Fibroblast of skin of scalp (primary cell): ENCODE measurements around the gene NAP1L4.

ENCODE experiments used
- DNase-seq: peaks from one replicate; pipeline ENCODE4 v3.0.0-alpha.2; 2013

Gene NAP1L4

GRCh38 chr11:3010521-3011275 is 18.6 kb upstream of the NAP1L4 start:
- no peak for DNase-seq

GRCh38 chr11:3010004-3010403 is 17.9 kb upstream of the NAP1L4 start:
- DNase-seq = no peak

DNA sequence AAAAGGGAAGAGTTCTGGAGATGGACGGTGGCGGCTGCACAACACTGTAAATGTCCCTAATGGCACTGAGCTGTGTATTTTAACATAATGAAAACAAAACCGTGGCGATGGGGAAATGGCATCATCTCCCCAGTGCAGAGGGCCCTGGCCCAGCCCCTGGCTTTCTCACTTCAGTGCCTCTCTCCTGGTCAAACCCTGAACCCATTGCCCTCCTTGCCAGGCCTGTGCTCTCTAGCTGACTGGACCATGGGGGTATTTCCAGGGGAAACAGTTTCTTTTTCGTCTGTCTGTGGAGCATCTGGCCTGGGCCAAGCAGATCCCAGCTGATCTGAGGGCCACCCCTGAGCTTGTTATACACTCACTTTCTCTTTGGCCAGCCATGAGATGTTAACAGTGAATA is 17.4 kb upstream of the NAP1L4 start:
- DNase-seq = no peak

GRCh38 chr11:3008746-3009336 is 16.7 kb upstream of the NAP1L4 start:
- DNase-seq = no peak

- no peak for DNase-seq
Measured at GRCh38 chr11:3007404-3008010, 15.4 kb upstream of the NAP1L4 start.

DNA sequence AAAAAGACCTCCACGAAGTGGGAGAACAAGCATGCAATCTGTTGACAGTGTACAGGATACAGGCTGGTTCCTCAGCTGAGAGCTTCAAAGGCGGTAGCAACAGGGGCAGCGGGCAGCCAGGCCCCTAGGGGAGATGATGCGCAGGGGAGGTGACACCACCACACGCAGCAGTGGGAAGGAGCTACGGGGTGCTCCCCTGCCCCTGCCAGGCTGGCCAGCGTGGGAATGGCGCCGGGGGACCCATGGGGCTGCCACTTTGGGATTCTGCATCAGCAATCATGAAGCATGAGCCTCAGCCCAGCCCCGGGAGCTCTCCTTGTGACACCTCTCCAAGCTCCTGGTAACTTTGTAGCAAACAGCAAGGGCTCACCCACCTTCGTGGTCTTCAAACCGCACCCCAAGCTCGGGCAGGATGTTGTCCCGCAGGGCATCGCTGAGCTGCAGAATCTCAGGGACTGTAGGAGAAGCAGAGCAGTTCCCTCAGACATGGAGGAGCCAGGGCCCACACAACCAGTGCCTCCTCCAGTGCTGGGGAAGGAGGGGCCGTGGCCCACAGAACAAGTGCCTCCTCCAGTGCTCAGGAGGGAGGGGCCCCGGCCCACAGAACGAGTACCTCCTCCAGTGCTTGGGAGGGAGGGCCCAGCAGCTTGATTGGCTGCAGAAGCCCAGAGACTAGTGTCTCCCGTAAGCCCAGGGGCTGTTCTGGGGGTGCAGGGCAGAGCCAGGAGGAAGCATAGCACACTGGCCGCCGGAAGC is 14.6 kb upstream of the NAP1L4 start:
- no peak for DNase-seq

GRCh38 chr11:3004481-3004880 is 12.4 kb upstream of the NAP1L4 start:
- no peak for DNase-seq

- no peak for DNase-seq
Measured at GRCh38 chr11:3003396-3004231, 11.5 kb upstream of the NAP1L4 start.

DNA sequence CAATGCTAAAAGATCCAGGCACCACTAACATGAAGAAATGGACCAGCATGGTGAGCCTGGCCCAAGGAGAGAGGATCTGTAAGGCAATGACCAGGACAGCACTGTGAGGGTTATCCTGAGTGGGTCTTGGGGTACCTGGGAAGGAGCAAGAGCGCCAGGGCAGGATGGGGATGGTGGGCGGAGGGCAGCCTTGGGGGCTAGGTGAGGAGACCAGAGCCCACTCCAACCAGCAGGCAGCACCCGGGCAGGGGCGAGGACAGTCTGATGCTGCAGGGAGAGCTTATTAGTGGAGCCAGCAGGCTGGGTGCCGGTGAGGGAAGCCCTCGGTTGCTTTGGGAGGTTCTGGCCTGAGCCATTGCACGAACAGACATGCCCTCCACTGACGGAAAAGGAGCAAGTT is 10.7 kb upstream of the NAP1L4 start:
- DNase-seq = no peak

GRCh38 chr11:3002351-3002861 is 10.3 kb upstream of the NAP1L4 start:
- DNase-seq = no peak

DNA sequence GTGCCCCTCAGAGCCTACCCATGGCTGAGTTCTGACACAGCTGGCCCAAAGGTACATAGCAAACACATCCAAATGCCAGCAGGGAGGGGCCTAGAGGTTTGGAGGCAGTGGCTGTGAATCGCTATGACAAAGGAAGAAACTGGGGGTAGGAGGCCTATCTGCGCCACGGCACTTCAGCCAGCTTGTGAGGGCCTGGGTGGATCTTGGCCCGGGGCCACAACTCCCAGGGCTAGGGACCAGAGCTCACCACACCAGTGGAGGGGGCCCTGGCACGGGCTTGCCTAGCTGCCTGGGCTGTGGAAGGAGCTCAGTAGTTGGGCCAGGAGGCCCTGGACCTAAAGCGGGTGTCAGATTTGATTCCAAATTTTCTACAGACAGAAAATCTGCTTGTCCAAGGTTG is 9.4 kb upstream of the NAP1L4 start:
- no peak for DNase-seq

- peak; percentile 64 for DNase-seq
Measured at GRCh38 chr11:3000032-3000961, 8.2 kb upstream of the NAP1L4 start.

DNA sequence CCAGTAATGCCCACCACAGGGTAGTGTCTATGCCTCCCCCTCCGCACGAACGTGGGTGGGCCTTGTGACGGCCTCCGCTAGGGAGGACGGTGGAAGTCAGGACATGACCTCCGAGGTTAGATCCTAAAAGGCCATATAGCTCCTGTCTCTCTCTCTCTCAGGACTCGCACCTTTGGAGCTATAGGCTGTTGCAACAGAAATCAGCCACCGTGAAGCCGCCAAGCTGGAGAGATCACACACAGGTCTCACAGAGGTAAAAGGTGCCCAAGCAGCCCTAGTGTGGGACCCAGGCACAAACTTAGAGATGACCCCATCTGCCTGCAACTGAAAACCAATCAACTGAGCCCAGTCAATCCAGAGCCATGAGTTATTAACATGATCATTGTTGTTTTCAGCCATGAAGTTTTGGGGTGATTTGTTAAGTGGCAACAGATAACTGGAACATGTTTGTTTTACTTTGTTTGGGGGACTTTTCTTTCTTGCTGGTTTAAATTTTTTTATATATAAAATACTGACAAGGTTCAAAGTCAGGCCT is 7.4 kb upstream of the NAP1L4 start:
- no peak for DNase-seq

DNA sequence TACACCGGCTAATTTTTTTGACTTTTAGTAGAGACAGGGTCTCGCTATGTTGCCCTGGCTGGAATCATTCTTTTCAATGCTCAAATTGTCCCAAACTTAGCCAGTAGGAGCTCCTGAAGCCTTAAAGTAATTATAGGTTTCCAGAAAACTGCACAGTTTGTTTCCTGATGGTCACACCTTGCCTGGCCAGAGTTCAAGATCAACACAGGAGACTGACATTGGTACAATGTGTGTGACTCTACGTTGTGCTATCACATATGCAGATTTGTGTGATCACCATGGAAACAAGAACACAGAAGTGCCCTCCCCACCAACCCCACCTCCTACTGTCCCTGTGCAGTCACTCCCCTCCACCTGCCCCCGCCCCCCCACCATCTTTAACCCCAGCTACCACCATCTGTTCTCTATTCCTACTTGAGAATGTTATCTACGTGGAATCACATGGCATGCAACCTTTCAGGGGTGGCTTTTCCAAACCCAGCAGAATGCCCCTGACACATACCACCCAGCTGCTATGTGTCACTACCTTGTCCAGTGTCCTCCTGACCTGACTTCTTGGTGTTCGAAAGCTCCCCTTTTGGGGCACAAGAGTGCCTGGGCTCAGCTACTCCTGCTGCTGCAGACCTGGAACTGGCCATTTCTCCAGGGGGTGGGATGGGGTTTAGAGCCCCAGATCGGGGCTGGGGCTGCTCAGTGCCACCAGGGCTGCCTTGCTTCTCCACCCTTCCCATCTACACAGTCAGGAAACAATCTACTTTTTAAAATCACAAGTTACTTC is 6.1 kb upstream of the NAP1L4 start:
- no peak for DNase-seq

GRCh38 chr11:2997406-2997805 is 5.3 kb upstream of the NAP1L4 start:
- DNase-seq = no peak

DNA sequence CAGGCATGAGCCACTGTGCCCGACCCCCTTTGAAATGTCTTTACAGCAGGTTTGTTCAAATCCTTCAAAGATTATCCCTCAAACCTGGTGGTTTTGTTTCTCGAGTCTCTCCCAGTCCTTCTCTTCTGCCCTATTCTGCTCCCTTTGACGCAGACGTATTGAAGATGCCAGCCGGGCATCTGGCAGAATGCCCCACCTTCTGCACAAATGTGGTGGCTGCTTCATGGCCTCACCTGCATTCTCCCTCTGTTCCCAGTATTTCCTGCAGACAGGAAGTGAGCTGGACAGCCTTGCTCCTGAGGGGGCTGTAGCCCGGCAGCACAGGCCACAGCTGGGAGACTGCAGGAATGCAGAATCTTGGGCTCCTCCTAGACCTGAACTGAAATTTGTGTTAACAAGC is 4.8 kb upstream of the NAP1L4 start:
- DNase-seq = no peak

DNA sequence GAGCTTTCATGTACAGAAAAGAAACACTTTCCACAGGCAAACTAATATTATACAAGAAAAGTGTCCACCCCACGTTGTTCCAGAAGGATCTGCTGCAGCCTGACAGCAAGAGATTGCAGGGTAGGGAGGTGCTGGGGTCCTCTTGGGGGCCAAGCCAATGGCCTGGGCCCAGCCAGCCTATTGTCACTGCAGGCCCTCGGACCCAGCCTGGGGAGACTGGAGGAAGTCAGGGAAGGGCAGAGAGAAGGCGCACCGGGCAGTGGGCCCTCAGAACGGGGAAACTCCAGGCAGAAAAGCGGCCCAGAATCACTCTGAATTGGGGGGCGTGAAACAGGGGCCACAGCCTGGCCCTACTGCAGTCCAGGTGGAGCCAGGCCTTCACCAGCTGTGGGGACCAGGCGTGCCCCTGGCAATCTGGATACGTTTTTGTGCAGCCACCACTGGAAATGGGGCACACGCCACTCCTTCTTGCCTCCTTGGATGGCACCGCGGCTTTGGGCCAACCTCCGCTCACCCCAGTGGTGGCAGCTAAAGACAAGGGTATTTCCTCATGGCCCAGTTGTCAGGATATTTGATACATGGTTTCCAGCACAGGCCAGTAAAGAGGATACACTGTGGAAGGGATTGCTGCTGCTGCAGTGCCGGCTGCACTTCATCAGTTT is 3.9 kb upstream of the NAP1L4 start:
- no peak for DNase-seq

DNA sequence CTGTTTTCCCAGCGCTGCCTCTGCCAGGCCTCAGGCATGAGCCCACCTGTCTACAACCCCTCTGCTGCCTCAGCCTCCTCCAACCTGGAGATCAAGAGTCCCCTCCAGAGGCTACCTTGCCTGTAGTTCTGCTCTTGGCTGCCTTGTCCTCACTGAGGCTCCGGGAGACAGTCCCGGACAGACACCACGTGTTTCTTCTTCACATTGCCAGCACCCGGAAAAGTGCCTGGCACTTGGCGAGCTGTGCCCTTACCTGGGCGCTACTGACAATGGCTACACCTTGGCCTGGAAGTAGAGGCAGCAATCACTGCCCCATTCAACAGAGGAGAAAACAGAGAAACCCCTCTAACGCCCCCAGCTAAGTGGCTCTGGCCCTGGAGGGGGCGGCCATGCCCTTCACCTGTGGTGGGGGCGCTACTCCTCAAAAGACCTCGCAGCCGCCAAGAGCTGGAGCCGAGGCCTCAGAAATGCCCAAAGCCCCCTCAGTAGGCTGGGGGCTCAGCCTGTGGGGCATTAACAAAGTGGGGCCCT is 3.0 kb upstream of the NAP1L4 start:
- no peak for DNase-seq

DNA sequence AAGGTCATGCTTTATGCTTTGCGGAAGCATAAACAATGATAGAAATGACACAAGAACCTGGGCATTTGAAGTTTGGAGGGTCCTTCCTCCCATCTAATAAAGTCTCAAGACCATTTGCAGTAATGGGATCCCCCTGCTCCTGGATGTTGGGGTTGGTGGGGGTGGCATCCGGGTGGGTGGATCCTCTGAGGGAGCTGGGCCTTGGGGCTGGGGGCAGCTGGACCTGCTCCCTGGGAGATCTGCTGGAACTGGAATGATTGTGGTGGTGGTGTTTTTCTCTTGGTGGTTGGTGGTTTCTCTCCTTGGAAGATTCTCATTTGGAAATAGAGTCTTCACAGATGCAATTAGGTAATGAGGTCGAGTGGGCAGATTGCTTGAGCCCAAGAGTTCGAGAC is 2.2 kb upstream of the NAP1L4 start:
- DNase-seq = no peak
